ENCODE measurements around the gene ABLIM1. TPM values are rescaled to one million over a fixed set of nuclear protein-coding genes. Genes with fewer than 3 reads are reported as not detected.

Gene ABLIM1
- total and polyA plus RNA-seq, 8 donors, result 28.1 to 276 (median 92.9) TPM

DNA sequence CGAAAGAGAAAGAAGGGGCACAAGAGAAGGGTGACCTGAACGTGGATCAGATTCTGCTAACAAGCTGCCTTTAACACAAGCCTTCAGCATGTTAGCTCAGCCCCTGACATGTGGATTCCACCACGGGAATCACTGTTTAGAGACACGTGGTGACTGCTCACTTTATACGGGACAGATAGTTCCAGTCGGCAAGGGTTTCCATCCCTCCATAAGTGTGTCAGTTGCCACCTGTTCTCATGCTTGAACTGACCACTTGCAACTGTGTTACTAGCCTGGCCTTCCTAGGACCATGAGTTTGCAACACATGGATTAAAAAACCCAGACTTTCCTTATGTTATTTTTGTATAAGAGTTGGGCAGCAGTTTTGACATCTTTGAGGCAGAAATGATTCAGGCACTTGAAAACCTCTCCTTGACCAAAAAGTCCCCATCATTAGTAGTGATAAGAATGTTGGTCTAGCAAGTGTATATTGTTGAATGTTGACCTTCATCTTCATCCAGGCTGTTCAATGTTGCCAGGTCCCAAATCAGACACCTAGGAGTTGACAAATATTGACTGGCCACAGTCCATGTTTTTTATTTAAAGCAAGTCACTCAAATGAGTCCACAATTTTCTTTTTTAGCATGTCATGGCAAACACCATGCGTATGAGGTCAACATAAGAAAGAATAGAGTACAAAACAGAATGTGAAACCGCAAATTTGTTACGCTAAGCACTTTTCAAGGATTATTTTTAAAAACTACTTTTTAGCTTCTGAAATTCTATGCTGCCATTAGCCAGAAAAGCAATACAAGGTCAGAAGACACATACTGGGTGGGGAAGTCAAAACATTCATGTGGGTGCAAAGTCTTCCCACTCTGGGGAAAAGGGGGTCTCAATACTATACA is 101.6 kb downstream of the ABLIM1 start:
- WGBS, 5 donors, result 70 to 81% (median 79%) methylated on average over 9 of the region's 9 CpGs
- intact Hi-C loops (cut with DNase I; ENCODE audit: low total_unique reads), result loop anchor here (10.0 kb wide), 1 partner anchor 138 kb away; no protein-coding TSS in a partner anchor
- TF ChIP-seq EP300 (IDR thresholded peaks at IDR 0.05), result no peak
- no peak for TF ChIP-seq CTCF (IDR thresholded peaks at IDR 0.05)
- no peak for TF ChIP-seq POLR2A (IDR thresholded peaks at IDR 0.05)
- no peak overlapping the region for H3K4me3 ChIP-seq
- no peak for DNase-seq
- no peak overlapping the region for H3K27ac ChIP-seq
- H3K4me1 ChIP-seq, result peaks cover 7 to 14% (median 9%) of the 10 kb centered on the region in 4 donors
- H3K9me3 ChIP-seq, result peaks cover 0 to 10% (median 4%) of the 10 kb centered on the region in 4 donors
- no peaks in the 10 kb centered on the region for H3K27me3 ChIP-seq
- no peaks in the 10 kb centered on the region for H3K36me3 ChIP-seq

DNA sequence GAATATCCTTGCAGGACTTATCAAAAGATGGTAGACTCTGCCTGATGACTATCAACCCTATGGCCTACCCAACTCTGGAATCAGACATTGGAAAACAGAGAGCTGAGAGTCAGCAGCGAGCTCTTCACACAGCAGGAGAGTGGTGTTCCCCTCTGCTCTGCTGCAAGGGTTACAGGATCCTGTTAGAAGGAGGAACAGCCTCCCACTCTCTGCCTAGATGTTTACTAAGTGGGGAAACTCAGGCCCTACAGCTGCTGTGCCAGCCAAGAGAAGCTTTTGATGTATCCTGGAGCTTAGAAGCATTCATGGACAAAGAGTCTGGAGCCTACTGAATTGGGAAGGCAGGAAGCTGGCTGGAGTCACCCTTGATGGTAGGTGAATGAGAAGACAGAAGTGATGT is 104.6 kb downstream of the ABLIM1 start:
- Histone ChIP-seq H3K4me1 (peaks cover 15 to 28% (median 22%) of the 10 kb centered on the region in 4 donors), H3K36me3 (no peaks in the 10 kb centered on the region), H3K27me3 (no peaks in the 10 kb centered on the region), H3K4me3 (no peak overlapping the region), H3K27ac (no peak overlapping the region), H3K9me3 (peaks cover 0 to 9% (median 4%) of the 10 kb centered on the region in 4 donors)
- intact Hi-C loops (cut with DNase I; ENCODE audit: low total_unique reads), result loop anchor here (10.0 kb wide), 1 partner anchor 141 kb away; no protein-coding TSS in a partner anchor
- WGBS, 5 donors, result 92 to 100% (median 97%) methylated on average over 1 of the region's 1 CpG
- no peak for DNase-seq
- no peak for TF ChIP-seq EP300 (IDR thresholded peaks at IDR 0.05)
- no peak for TF ChIP-seq CTCF (IDR thresholded peaks at IDR 0.05)
- TF ChIP-seq POLR2AphosphoS5 (IDR thresholded peaks at IDR 0.05), result no peak
- TF ChIP-seq POLR2A (IDR thresholded peaks at IDR 0.05), result no peak

GRCh38 chr10:114552050-114552449 is 106.0 kb downstream of the ABLIM1 start:
- Histone ChIP-seq H3K27ac (peak overlapping the region; percentile 61 to 82 (median 74)), H3K27me3 (no peaks in the 10 kb centered on the region), H3K4me1 (peaks cover 19 to 41% (median 33%) of the 10 kb centered on the region in 4 donors), H3K4me3 (peak overlapping the region in 1 of 4 donors; percentile 34), H3K9me3 (no peaks in the 10 kb centered on the region), H3K36me3 (no peaks in the 10 kb centered on the region)
- DNase-seq, result no peak
- peak in 1 of 3 donors; percentile 16 for TF ChIP-seq POLR2AphosphoS5 (IDR thresholded peaks at IDR 0.05)
- no peak for TF ChIP-seq EP300 (IDR thresholded peaks at IDR 0.05)
- intact Hi-C loops (cut with DNase I; ENCODE audit: low total_unique reads), result loop anchor here (10.0 kb wide), 1 partner anchor 143 kb away; no protein-coding TSS in a partner anchor
- 39 to 60% (median 48%) methylated on average over 5 of the region's 5 CpGs for WGBS, 5 donors

DNA sequence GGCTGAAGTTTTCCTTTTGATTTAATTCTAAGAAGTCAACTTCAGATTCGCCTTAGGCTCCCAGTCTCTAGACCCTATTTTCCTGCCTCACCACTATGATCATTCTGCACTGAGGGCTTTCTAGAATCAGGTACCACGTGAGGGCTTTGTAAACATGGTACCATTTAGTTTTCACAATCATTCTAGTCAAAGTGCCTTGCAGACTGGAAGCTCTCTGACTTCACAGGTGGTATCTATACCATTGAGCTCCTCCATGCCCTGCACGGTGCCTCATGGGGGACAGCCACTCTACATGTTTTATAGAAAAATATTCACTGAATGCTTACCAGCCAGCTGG is 106.5 kb downstream of the ABLIM1 start:
- intact Hi-C loops (cut with DNase I; ENCODE audit: low total_unique reads), result loop anchor here (10.0 kb wide), 1 partner anchor 143 kb away; no protein-coding TSS in a partner anchor

More for the DNA sequence above, 106.5 kb downstream of the ABLIM1 start:
- Histone ChIP-seq H3K27me3 (no peaks in the 10 kb centered on the region), H3K36me3 (peaks cover 0 to 2% (median 0%) of the 10 kb centered on the region in 4 donors), H3K27ac (peak overlapping the region; percentile 61 to 82 (median 74)), H3K9me3 (no peaks in the 10 kb centered on the region), H3K4me3 (peak overlapping the region in 3 of 4 donors; percentile 34 to 40 (median 34)), H3K4me1 (peaks cover 19 to 42% (median 33%) of the 10 kb centered on the region in 4 donors)
- TF ChIP-seq POLR2AphosphoS5 (IDR thresholded peaks at IDR 0.05), result no peak
- no peak for TF ChIP-seq CTCF (IDR thresholded peaks at IDR 0.05)
- no peak for TF ChIP-seq EP300 (IDR thresholded peaks at IDR 0.05)
- TF ChIP-seq POLR2A (IDR thresholded peaks at IDR 0.05), result no peak
- DNase-seq, result no peak
- 22 to 39% (median 28%) methylated on average over 3 of the region's 3 CpGs for WGBS, 5 donors
